ENCODE measurements around the gene APOF. TPM values are rescaled to one million over a fixed set of nuclear protein-coding genes. Genes with fewer than 3 reads are reported as not detected.

The APOF gene
- total RNA-seq, 1 experiment from 2014 or later, result 0.17 TPM

GRCh38 chr12:56321027-56321426, 41.6 kb downstream of the APOF start:
- intact Hi-C loops (cut with micrococcal nuclease), result no loop called here
- no peak overlapping the region for H3K4me2 ChIP-seq (ENCODE audit: low read length)
- peaks cover 4 to 8% of the 10 kb centered on the region in 2 experiments; a peak in 3 of 4 replicates for H3K4me1 ChIP-seq (ENCODE audit: control insufficient read depth in 1 of 2, insufficient read depth in 2 of 2, low read length in 2 of 2)
- H3K9ac ChIP-seq (ENCODE audit: low read length), result no peak overlapping the region
- no peak overlapping the region for H3K4me3 ChIP-seq (replicated peaks in 1 of 2; ENCODE audit: low read depth in 1 of 2, low read length in 2 of 2)
- TF ChIP-seq EZH2phosphoT487 (IDR thresholded peaks at IDR 0.05; ENCODE audit: borderline replicate concordance) (no peak), SIN3A (IDR thresholded peaks at IDR 0.05; ENCODE audit: low read depth) (no peak), SP1 (IDR thresholded peaks at IDR 0.05; ENCODE audit: low read depth) (no peak), RAD21 (IDR thresholded peaks at IDR 0.05; ENCODE audit: low read depth) (no peak), ZNF274 (IDR thresholded peaks at IDR 0.05; ENCODE audit: low read depth, low read length) (no peak), POLR2AphosphoS5 (IDR thresholded peaks at IDR 0.05; ENCODE audit: low read depth, low read length) (no peak), MAX (IDR thresholded peaks at IDR 0.05) (no peak)
- ChIA-PET CTCF (no interaction called here), RAD21 (ENCODE audit: low non-redundant PET in 1 of 2, low total read pairs in 2 of 2, uncharacterized antibody in 2 of 2, unreplicated experiment in 2 of 2) (interaction anchor here in 1 of 2 experiments (0.6 kb wide), 1 partner anchor 26 kb away, joined by 3 read pairs; no protein-coding TSS in a partner anchor), POLR2A (no interaction called here)
- H3K79me2 ChIP-seq (ENCODE audit: insufficient read depth, low read length), result no peaks in the 10 kb centered on the region
- BruUV-seq (replicated peaks), result no TSS peak
- H4K20me1 ChIP-seq (ENCODE audit: insufficient read depth), result no peaks in the 10 kb centered on the region
- no peaks in the 10 kb centered on the region for H3K9me3 ChIP-seq (ENCODE audit: control insufficient read depth in 1 of 2, insufficient read depth in 1 of 2, low read depth in 1 of 2, low read length in 2 of 2)
- no peak overlapping the region for H2AFZ ChIP-seq (ENCODE audit: low read depth, low read length, poor library complexity, severe bottlenecking)
- ATAC-seq (no peak), DNase-seq (ENCODE audit: low read depth, low spot score) (no peak)
- H3K36me3 ChIP-seq (ENCODE audit: control insufficient read depth in 1 of 2, insufficient read depth in 2 of 2, low read length in 2 of 2), result peaks cover 10 to 14% of the 10 kb centered on the region in 2 experiments; a peak in 3 of 4 replicates
- H3K27me3 ChIP-seq (ENCODE audit: insufficient read depth, low read length), result no peaks in the 10 kb centered on the region
- H3K27ac ChIP-seq (ENCODE audit: low read depth, low read length), result no peak overlapping the region
- no peaks in the 10 kb centered on the region for H3K9me2 ChIP-seq (ENCODE audit: insufficient read depth)

- POLR2A ChIA-PET, result no interaction called here
- ATAC-seq, result no peak
Measured at GRCh38 chr12:56317675-56318074, 45.0 kb downstream of the APOF start.

More at GRCh38 chr12:56317675-56318074, 45.0 kb downstream of the APOF start:
- Histone ChIP-seq H3K4me1 (ENCODE audit: control insufficient read depth in 1 of 2, insufficient read depth in 2 of 2, low read length in 2 of 2) (peaks cover 6 to 16% of the 10 kb centered on the region in 2 experiments; a peak in 3 of 4 replicates), H2AFZ (ENCODE audit: low read depth, low read length, poor library complexity, severe bottlenecking) (no peak overlapping the region), H3K9me3 (ENCODE audit: control insufficient read depth in 1 of 2, insufficient read depth in 1 of 2, low read depth in 1 of 2, low read length in 2 of 2) (no peaks in the 10 kb centered on the region), H3K9me2 (ENCODE audit: insufficient read depth) (no peaks in the 10 kb centered on the region), H3K9ac (ENCODE audit: low read length) (no peak overlapping the region), H3K4me3 (replicated peaks in 1 of 2; ENCODE audit: low read depth in 1 of 2, low read length in 2 of 2) (no peak overlapping the region), H3K36me3 (ENCODE audit: control insufficient read depth in 1 of 2, insufficient read depth in 2 of 2, low read length in 2 of 2) (peaks cover 4 to 9% of the 10 kb centered on the region in 2 experiments; a peak in 3 of 4 replicates), H4K20me1 (ENCODE audit: insufficient read depth) (no peaks in the 10 kb centered on the region), H3K4me2 (ENCODE audit: low read length) (no peak overlapping the region), H3K27me3 (ENCODE audit: insufficient read depth, low read length) (no peaks in the 10 kb centered on the region), H3K79me2 (ENCODE audit: insufficient read depth, low read length) (peaks cover 19% of the 10 kb centered on the region), H3K27ac (ENCODE audit: low read depth, low read length) (no peak overlapping the region)
- ChIA-PET RAD21 (ENCODE audit: low non-redundant PET in 1 of 2, low total read pairs in 2 of 2, uncharacterized antibody in 2 of 2, unreplicated experiment in 2 of 2) (no interaction called here), CTCF (interaction anchor here (2.7 kb wide), 1 partner anchor 146 kb away, joined by 17 read pairs; no protein-coding TSS in a partner anchor)
- TF ChIP-seq CTCF (IDR thresholded peaks at IDR 0.05 in 2 of 3, conservative IDR thresholded peaks at IDR 0.05 in 1 of 3; ENCODE audit: borderline replicate concordance in 1 of 3, insufficient read depth in 1 of 3, low read depth in 2 of 3, low read length in 2 of 3), result peak in 1 of 3 experiments; percentile 23; a peak in 2 of 6 replicates
- no peak for TF ChIP-seq EZH2phosphoT487 (IDR thresholded peaks at IDR 0.05; ENCODE audit: borderline replicate concordance)
- TF ChIP-seq, protein P1, sequence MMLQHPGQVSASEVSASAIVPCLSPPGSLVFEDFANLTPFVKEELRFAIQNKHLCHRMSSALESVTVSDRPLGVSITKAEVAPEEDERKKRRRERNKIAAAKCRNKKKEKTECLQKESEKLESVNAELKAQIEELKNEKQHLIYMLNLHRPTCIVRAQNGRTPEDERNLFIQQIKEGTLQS (IDR thresholded peaks at IDR 0.05), result no peak
- BruUV-seq (replicated peaks), result no TSS peak
- intact Hi-C loops (cut with micrococcal nuclease), result loop anchor here (5.0 kb wide), 1 partner anchor 145 kb away; no protein-coding TSS in a partner anchor
- no peak for DNase-seq (ENCODE audit: low read depth, low spot score)
